ENCODE data around the gene GPR75.

Gene GPR75

DNA sequence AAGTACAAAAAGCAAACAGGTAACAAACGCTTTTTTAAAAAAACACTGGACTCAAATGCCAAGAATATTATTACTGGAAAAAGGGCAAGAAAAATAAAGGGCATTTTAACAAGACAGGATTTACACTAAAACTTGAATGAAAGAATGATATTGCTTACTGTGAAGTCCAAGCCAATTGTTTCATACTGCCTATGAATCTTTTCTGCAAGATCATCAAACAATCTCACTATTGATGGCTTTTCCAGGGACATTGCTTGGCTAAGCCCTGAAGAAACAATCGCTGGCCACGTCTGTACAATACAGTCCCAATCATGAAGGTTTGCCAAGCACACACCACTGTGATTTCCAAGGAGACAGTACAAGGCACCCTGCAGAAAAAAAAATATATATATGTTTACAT, 41.4 kb upstream of the GPR75 start (continued):
- TF ChIP-seq ZBTB1 (tag by site-specific recombination; IDR thresholded peaks at IDR 0.05): no peak
- no peak for TF ChIP-seq FEZF1 (tag by site-specific recombination; IDR thresholded peaks at IDR 0.05)

- H3K4me1 ChIP-seq (ENCODE audit: control insufficient read depth, insufficient read depth, low read length): no peaks in the 10 kb centered on the region
- H3K9me3 ChIP-seq (ENCODE audit: control insufficient read depth, insufficient read depth, low read depth, low read length): no peaks in the 10 kb centered on the region
- ChIA-PET POLR2A (no interaction called here), CTCF (interaction anchor here (0.6 to 1.2 kb wide), 2 partner anchors 8 to 35 kb away, joined by 3 read pairs; no protein-coding TSS in a partner anchor)
- no peak overlapping the region for H3K27ac ChIP-seq (ENCODE audit: extremely low read depth, low read depth, low read length)
- H3K4me3 ChIP-seq (ENCODE audit: low read depth, low read length): no peak overlapping the region
- H3K36me3 ChIP-seq (ENCODE audit: control insufficient read depth in 2 of 2, insufficient read depth in 1 of 2, low read length in 2 of 2): peaks cover 74 to 96% of the 10 kb centered on the region in 2 experiments
- no peak for TF ChIP-seq ZNF623 (tag by site-specific recombination; IDR thresholded peaks at IDR 0.05)
- TF ChIP-seq ZNF843 (tag by site-specific recombination; IDR thresholded peaks at IDR 0.05): no peak
- TF ChIP-seq ZNF677 (tag by site-specific recombination; IDR thresholded peaks at IDR 0.05): no peak
- TF ChIP-seq ZBTB48 (tag by site-specific recombination; IDR thresholded peaks at IDR 0.05): no peak
- TF ChIP-seq AEBP2 (tag by site-specific recombination; IDR thresholded peaks at IDR 0.05; ENCODE audit: borderline replicate concordance): no peak
- no peak for TF ChIP-seq REPIN1 (tag by site-specific recombination; IDR thresholded peaks at IDR 0.05; ENCODE audit: low read depth)
- TF ChIP-seq ZBTB1 (tag by site-specific recombination; IDR thresholded peaks at IDR 0.05): no peak
Measured at GRCh38 chr2:53896864-53897263, 37.1 kb upstream of the GPR75 start.

DNA sequence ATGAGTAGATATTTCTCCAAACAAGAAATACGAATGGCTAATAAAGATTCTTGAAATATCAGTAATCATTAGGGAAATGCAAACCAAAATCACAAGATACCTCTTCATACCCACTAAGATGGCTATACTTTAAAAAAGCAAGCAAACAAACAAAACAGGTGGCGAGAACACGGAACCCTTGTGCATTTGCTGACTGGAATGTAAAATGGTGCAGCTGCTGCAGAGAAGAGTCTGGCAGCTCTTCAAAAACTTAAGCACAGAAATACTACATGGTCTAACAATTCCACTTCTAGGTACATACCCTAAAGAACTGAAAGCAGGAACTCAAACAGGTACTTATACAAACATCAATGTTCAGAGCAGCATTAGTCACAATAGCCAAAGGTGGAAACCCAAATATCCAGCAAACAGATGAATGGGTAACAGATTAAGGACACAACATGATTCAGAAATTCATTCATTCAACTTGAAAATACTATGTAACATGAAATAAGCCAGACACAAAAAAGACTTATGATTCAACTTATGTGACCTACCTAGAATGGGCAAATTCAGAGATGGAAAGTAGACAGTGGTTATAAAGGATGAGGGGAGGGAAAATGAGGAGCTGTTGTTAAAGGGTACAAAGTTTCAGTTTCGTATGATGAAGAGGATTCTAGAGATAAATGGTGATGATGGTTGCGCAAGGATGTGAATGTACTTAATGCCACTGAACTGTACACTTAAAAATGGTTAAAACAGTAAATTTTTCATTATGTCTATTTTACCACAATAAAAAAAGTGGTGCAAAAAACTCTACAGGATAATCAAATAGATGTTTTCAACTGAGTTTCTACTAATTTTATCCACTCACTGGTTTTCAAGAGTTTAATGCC, 26.9 kb upstream of the GPR75 start:
- no peaks in the 10 kb centered on the region for H3K9me3 ChIP-seq (ENCODE audit: control insufficient read depth, insufficient read depth, low read depth, low read length)
- H3K4me3 ChIP-seq (ENCODE audit: low read depth, low read length): no peak overlapping the region
- H3K36me3 ChIP-seq (ENCODE audit: control insufficient read depth in 2 of 2, insufficient read depth in 1 of 2, low read length in 2 of 2): peaks cover 71 to 92% of the 10 kb centered on the region in 2 experiments
- ChIA-PET CTCF (no interaction called here), POLR2A (no interaction called here)
- no peaks in the 10 kb centered on the region for H3K4me1 ChIP-seq (ENCODE audit: control insufficient read depth, insufficient read depth, low read length)
- H3K27ac ChIP-seq (ENCODE audit: extremely low read depth, low read depth, low read length): no peak overlapping the region
- no peak for TF ChIP-seq ZNF518A (tag by site-specific recombination; conservative IDR thresholded peaks at IDR 0.05; ENCODE audit: low read depth)
- no peak for TF ChIP-seq ZNF175 (tag by site-specific recombination; IDR thresholded peaks at IDR 0.05)
- TF ChIP-seq ZNF677 (tag by site-specific recombination; IDR thresholded peaks at IDR 0.05): no peak
- no peak for TF ChIP-seq ZNF214 (tag by site-specific recombination; IDR thresholded peaks at IDR 0.05; ENCODE audit: borderline replicate concordance)
- TF ChIP-seq, protein P1, sequence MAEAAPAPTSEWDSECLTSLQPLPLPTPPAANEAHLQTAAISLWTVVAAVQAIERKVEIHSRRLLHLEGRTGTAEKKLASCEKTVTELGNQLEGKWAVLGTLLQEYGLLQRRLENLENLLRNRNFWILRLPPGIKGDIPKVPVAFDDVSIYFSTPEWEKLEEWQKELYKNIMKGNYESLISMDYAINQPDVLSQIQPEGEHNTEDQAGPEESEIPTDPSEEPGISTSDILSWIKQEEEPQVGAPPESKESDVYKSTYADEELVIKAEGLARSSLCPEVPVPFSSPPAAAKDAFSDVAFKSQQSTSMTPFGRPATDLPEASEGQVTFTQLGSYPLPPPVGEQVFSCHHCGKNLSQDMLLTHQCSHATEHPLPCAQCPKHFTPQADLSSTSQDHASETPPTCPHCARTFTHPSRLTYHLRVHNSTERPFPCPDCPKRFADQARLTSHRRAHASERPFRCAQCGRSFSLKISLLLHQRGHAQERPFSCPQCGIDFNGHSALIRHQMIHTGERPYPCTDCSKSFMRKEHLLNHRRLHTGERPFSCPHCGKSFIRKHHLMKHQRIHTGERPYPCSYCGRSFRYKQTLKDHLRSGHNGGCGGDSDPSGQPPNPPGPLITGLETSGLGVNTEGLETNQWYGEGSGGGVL (tag by site-specific recombination; IDR thresholded peaks at IDR 0.05): no peak
- TF ChIP-seq ZNF488 (tag by site-specific recombination; IDR thresholded peaks at IDR 0.05): no peak
- TF ChIP-seq TCF7L2 (IDR thresholded peaks at IDR 0.05; ENCODE audit: borderline replicate concordance, low read depth, low read length): no peak
- TF ChIP-seq ZNF114 (tag by site-specific recombination; IDR thresholded peaks at IDR 0.05): no peak
- TF ChIP-seq ZBTB6 (tag by site-specific recombination; IDR thresholded peaks at IDR 0.05): no peak
- no peak for TF ChIP-seq SCRT1 (tag by site-specific recombination; IDR thresholded peaks at IDR 0.05; ENCODE audit: borderline replicate concordance)
- no peak for TF ChIP-seq INSM2 (tag by site-specific recombination; IDR thresholded peaks at IDR 0.05)
- no peak for TF ChIP-seq ZNF621 (tag by site-specific recombination; IDR thresholded peaks at IDR 0.05)
